Activated naive CD4-positive, alpha-beta T cell treated with anti-CD3 and anti-CD28 coated beads, Interleukin-2, amount 10 ng/mL, durations not matched to agents 7 days and 5 days (primary cell): ENCODE results near the gene ASCC3.
"Not testable (repeated sequence)": the region's sequence is repeated elsewhere in the genome, so short reads cannot be mapped to it uniquely, and the experiment has no call there.

ENCODE experiments used
- CTCF ChIA-PET: fragments of 350-600 bp; sonication (Branson Sonifier 250); formaldehyde crosslinking; loops from one replicate; lab custom pipeline; 2021; ENCODE audit warnings: antibody characterized with exemption; lab: Charles Lee
- DNase-seq: peaks from one replicate; pipeline ENCODE4 v3.0.0-alpha.2; 2020
- H3K27ac Mint-ChIP-seq: one replicate; pipeline ENCODE4 v1.8.0; 2021; ENCODE audit warnings: mild to moderate bottlenecking, moderate library complexity, mixed read lengths
- H3K27me3 Mint-ChIP-seq: one replicate; pipeline ENCODE4 v1.8.0; 2021; ENCODE audit warnings: mild to moderate bottlenecking, mixed read lengths
- H3K36me3 Mint-ChIP-seq: one replicate; pipeline ENCODE4 v1.8.0; 2021; ENCODE audit warnings: mixed read lengths
- H3K4me1 Mint-ChIP-seq: one replicate; pipeline ENCODE4 v1.8.0; 2021; ENCODE audit warnings: mixed read lengths
- H3K4me3 Mint-ChIP-seq: one replicate; pipeline ENCODE4 v1.8.0; 2021; ENCODE audit warnings: mild to moderate bottlenecking, moderate library complexity, mixed read lengths
- H3K9me3 Mint-ChIP-seq: one replicate; pipeline ENCODE4 v1.8.0; 2021; ENCODE audit warnings: mixed read lengths

The ASCC3 gene

DNA sequence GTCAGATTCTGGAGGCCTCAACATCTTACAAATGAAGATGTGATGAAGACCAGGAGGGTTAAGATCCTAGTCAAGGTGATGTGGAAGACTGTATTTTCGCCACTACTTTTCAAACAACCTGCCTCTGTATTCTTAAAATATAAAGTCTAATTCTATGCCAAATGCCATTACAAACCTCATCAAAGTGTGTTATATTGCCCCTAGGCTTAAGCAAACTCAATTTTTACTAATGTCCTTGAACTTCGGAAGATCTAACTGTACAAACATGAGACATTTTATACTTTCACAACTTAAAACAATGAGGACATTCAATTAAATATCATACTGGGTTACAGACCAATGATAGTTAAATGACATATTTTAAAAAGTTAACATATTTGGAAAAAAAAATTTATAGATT lies 19.1 kb downstream of the ASCC3 start:
- H3K4me3 Mint-ChIP-seq, result no peak overlapping the region
- CTCF ChIA-PET, result no interaction called here
- peaks cover 75% of the 10 kb centered on the region for H3K36me3 Mint-ChIP-seq
- no peaks in the 10 kb centered on the region for H3K4me1 Mint-ChIP-seq
- no peak overlapping the region for H3K27ac Mint-ChIP-seq
- H3K9me3 Mint-ChIP-seq, result peaks cover 6% of the 10 kb centered on the region
- DNase-seq, result no peak
- H3K27me3 Mint-ChIP-seq, result no peaks in the 10 kb centered on the region

DNA sequence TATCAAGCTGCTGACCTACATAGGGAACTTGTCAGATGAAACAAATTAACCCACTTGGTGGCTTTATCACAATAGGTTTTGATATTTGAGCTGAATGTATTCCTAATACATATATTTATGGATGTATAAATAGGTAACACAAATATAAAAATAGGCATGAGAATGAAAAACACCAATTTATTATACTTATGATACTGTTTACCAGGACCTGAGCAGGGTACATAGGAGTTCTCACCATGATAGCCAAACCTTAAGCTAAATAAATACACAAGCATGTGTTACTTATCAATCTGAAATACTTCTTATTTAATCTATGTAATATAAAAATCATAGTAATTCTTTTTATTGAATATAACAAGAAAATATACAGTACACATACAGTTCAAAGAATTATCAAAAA lies 25.0 kb downstream of the ASCC3 start:
- Mint-ChIP-seq H3K27ac (no peak overlapping the region), H3K27me3 (no peaks in the 10 kb centered on the region)
- CTCF ChIA-PET, result no interaction called here

DNA sequence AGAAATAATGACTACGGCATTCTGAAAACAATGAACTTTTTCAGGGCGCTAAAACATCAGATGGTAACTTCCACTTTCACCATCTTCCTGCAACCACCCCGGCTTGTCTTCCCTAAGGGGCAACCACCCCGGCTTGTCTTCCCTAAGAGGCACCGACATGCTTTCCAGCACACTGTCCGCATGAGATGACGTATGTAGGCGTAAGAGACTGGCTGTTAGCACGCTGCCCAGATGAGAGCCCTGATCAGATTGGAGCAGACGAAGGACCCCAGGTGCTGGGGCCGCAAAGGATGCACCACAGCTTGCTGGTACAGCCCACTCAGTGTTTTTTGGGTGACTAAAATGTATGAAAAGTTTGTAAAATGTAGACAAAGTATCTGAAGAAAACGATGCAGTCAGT lies 29.3 kb downstream of the ASCC3 start:
- CTCF ChIA-PET, result interaction anchor here (0.7 kb wide), 1 partner anchor 62 kb away, joined by 3 read pairs; no protein-coding TSS in a partner anchor
- H3K9me3 Mint-ChIP-seq, result peaks cover 9% of the 10 kb centered on the region
- DNase-seq, result no peak
- no peak overlapping the region for H3K27ac Mint-ChIP-seq
- H3K4me1 Mint-ChIP-seq, result peaks cover 9% of the 10 kb centered on the region
- H3K27me3 Mint-ChIP-seq, result no peaks in the 10 kb centered on the region
- H3K36me3 Mint-ChIP-seq, result peaks cover 46% of the 10 kb centered on the region
- H3K4me3 Mint-ChIP-seq, result no peak overlapping the region

More for the DNA sequence above, 25.0 kb downstream of the ASCC3 start:
- peaks cover 9% of the 10 kb centered on the region for H3K4me1 Mint-ChIP-seq
- no peak for DNase-seq
- peaks cover 15% of the 10 kb centered on the region for H3K9me3 Mint-ChIP-seq
- peaks cover 66% of the 10 kb centered on the region for H3K36me3 Mint-ChIP-seq
- H3K4me3 Mint-ChIP-seq, result no peak overlapping the region

DNA sequence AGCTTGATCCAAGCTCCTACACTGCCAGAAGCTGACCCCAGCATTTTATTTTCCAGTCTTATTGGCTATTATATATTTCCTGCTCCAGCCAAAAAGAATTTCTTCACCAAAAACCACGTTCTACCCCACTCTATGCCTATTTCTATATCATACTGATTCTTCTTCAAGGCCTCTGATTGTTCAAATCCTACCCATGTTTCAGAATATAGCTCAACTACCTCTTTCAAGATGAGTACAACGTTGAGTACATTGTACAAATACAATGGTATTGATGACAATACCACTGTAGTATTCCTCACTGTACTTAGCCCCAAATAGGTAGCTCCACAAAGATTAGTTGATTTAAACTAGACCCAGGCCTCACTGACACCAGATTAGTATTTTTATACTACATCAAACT lies 31.0 kb downstream of the ASCC3 start:
- Mint-ChIP-seq H3K27ac (no peak overlapping the region), H3K4me3 (no peak overlapping the region), H3K27me3 (no peaks in the 10 kb centered on the region), H3K4me1 (peaks cover 9% of the 10 kb centered on the region), H3K9me3 (peaks cover 4% of the 10 kb centered on the region), H3K36me3 (peaks cover 38% of the 10 kb centered on the region)
- no peak for DNase-seq
- CTCF ChIA-PET, result no interaction called here

DNA sequence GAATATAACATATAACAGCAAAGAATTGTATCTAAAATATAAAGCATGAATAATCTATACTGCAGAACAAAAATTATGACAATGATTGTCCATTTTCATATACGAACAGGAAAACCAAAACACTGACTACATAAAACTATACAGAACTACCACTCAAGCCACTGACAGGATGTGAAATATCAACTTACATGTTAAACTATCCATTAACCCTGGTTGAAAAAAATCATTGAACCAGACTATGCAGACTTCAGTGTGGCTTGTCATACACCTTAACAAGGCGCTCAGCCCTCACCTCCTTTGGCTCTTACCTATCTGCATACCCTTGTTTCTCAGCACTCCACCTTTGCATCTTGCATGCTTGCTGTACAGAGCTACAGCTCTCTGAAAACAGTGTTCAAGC lies 34.9 kb downstream of the ASCC3 start:
- H3K27me3 Mint-ChIP-seq, result no peaks in the 10 kb centered on the region
- no peaks in the 10 kb centered on the region for H3K9me3 Mint-ChIP-seq
- H3K4me1 Mint-ChIP-seq, result no peaks in the 10 kb centered on the region
- CTCF ChIA-PET, result no interaction called here
- no peak for DNase-seq
- peaks cover 26% of the 10 kb centered on the region for H3K36me3 Mint-ChIP-seq
- H3K4me3 Mint-ChIP-seq, result no peak overlapping the region
- peak overlapping the region; percentile 51 for H3K27ac Mint-ChIP-seq

DNA sequence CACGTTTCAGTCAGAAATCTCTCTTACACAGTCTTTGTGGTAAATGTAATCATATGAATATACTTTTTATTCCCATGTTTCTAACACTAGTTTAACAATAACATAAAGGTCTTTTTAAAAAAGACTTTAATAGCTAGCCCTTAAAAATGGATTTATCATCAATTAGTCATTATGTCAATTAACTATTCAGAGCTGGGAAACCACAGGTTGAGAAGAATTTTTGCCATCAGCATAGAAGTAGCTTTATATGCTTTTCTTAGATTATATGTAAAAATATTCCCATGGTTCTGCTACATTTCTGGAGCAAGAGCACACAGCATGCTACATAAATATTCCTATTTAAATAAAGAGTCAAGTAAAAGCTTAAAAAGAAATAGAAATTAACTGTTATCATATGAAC lies 35.5 kb downstream of the ASCC3 start:
- no peak for DNase-seq
- Mint-ChIP-seq H3K36me3 (peaks cover 29% of the 10 kb centered on the region), H3K27ac (no peak overlapping the region), H3K9me3 (no peaks in the 10 kb centered on the region), H3K27me3 (no peaks in the 10 kb centered on the region), H3K4me3 (no peak overlapping the region), H3K4me1 (no peaks in the 10 kb centered on the region)
- CTCF ChIA-PET, result no interaction called here

DNA sequence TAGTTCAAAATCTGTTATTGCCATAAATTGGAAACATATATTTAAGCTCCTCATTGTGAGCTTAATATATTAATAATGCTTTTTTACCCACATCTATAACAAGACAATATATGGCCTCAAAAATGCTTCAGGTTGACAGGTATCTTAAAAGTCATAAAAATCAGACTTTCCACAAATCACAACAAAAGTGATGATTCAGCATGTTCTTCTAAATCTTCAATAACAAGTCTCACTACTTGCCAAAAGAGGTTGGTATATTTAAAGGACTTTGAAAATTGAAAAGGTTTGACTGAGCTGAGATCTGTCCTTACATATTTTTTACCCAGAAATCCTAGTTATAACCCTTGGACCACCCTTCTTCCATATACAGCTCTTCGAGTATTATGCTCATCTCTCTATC lies 41.7 kb downstream of the ASCC3 start:
- Mint-ChIP-seq H3K4me3 (no peak overlapping the region), H3K9me3 (no peaks in the 10 kb centered on the region), H3K27ac (no peak overlapping the region), H3K4me1 (no peaks in the 10 kb centered on the region), H3K36me3 (peaks cover 18% of the 10 kb centered on the region), H3K27me3 (no peaks in the 10 kb centered on the region)
- CTCF ChIA-PET, result no interaction called here
- DNase-seq, result no peak

DNA sequence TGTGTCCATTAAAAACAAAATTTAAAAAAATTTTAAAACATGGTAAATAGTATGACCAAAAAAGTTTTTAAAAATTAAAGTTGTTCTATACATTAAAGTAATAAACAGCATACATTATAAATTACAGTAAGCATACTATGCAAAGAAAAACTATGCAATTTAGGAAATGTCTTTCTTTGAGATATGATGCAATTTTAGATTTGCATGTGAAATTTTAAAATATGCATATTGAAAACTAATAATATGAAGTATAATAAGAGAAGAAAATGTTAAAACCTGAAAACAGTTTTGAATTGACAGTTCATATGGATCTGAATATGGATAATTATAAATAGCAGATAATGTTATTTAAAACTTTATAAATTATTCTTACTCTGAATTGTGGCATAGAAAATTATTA lies 43.1 kb downstream of the ASCC3 start:
- CTCF ChIA-PET, result no interaction called here
- H3K27me3 Mint-ChIP-seq, result no peaks in the 10 kb centered on the region
- no peaks in the 10 kb centered on the region for H3K9me3 Mint-ChIP-seq
- no peak overlapping the region for H3K27ac Mint-ChIP-seq
- H3K4me1 Mint-ChIP-seq, result no peaks in the 10 kb centered on the region
- H3K36me3 Mint-ChIP-seq, result peaks cover 17% of the 10 kb centered on the region
- H3K4me3 Mint-ChIP-seq, result no peak overlapping the region
- DNase-seq, result no peak

DNA sequence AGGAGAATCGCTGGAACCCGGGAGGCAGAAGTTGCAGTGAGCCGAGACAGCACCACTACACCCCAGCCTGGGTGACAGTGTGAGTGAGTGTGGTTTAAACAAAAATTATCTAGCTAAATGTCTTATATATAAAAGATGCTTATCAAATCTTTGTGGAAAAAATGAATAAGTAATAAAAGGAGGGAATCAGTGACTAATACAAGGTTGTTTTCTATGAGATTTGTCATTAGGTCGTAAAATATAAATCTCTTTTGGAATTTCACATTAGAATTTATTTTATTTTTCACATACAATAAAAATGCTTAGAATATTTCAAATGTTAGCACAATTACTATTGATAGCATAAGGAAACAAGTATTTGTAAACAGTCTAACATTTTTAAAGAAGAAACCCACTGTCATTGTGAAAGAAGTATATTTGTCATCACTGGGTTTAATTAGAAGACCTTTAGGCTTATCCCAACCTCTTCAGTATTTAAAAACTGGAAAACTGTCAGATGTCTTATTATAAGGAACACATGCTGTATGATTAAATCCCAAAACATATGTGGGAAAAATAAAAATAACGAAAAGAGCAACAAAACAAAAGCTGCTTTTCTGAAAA lies 47.1 kb downstream of the ASCC3 start:
- CTCF ChIA-PET, result no interaction called here
- no peaks in the 10 kb centered on the region for H3K4me1 Mint-ChIP-seq
- H3K4me3 Mint-ChIP-seq, result no peak overlapping the region
- H3K9me3 Mint-ChIP-seq, result no peaks in the 10 kb centered on the region
- no peaks in the 10 kb centered on the region for H3K27me3 Mint-ChIP-seq
- peaks cover 21% of the 10 kb centered on the region for H3K36me3 Mint-ChIP-seq
- H3K27ac Mint-ChIP-seq, result no peak overlapping the region
- DNase-seq, result no peak

DNA sequence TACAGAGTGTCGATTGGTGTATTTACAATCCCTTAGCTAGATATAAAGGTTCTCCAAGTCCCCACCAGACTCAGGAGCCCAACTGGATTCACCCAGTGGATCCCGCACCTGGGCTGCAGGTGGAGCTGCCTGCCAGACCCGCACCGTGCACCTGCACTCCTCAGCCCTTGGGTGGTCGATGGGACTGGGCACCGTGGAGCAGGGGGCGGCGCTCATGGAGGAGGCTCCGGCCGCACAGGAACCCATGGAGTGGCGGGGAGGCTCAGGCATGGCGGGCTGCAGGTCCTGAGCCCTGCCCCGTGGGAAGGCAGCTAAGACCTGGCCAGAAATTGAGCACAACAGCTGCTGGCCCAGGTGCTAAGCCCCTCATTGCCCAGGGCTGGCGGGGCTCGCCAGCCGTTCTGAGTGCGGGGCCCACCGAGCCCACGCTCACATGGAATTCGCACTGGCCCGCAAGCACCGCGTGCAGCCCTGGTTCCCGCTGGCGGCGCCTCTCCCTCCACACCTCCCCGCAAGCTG lies 52.0 kb downstream of the ASCC3 start:
- CTCF ChIA-PET, H3K27me3 Mint-ChIP-seq, H3K9me3 Mint-ChIP-seq, H3K4me3 Mint-ChIP-seq, H3K27ac Mint-ChIP-seq, DNase-seq, H3K4me1 Mint-ChIP-seq: not testable (repeated sequence)
- peaks cover 28% of the 10 kb centered on the region for H3K36me3 Mint-ChIP-seq

DNA sequence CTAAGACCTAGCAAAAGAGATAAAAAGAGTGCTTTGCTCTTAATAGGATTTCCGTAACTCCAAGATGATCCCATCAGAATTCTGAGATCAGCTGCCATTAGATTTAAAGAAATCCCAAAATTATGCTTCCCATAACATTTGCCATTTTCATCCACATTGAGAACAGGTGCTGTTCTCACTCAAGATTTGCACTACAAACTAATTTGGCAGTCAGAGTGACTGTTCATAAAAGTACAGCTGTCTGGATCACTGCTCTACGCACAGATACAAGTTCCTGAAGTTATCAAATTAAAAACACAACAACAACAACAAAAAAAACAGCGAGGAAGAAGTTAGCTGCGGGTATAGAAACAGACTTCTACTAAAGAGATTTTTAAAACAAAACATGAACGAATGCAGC lies 58.1 kb downstream of the ASCC3 start:
- peaks cover 34% of the 10 kb centered on the region for H3K36me3 Mint-ChIP-seq
- H3K4me1 Mint-ChIP-seq, result no peaks in the 10 kb centered on the region
- H3K27ac Mint-ChIP-seq, result no peak overlapping the region
- H3K4me3 Mint-ChIP-seq, result no peak overlapping the region
- CTCF ChIA-PET, result no interaction called here
- no peak for DNase-seq
- H3K27me3 Mint-ChIP-seq, result no peaks in the 10 kb centered on the region
- peaks cover 5% of the 10 kb centered on the region for H3K9me3 Mint-ChIP-seq

DNA sequence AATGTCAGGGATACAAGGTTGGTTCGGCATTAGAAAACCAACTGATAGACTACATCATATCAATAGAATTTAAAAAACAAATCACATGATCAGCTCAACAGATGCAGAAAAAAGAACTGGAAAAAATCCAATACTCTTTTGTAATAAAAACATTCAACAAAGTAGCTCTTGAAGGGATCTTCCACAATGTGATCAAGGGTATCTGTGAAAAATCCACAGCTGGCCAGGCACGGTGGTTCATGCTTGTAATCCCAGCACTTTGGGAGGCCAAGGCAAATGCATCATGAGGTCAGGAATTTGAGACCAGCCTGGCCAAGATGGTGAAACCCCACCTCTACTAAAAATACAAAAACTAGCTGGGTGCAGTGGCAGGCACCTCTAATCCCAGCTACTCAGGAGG lies 63.1 kb downstream of the ASCC3 start:
- Mint-ChIP-seq H3K36me3 (peaks cover 54% of the 10 kb centered on the region), H3K9me3 (peaks cover 11% of the 10 kb centered on the region), H3K27me3 (no peaks in the 10 kb centered on the region), H3K27ac (no peak overlapping the region), H3K4me1 (peaks cover 2% of the 10 kb centered on the region), H3K4me3 (no peak overlapping the region)
- DNase-seq, result no peak
- CTCF ChIA-PET, result no interaction called here

DNA sequence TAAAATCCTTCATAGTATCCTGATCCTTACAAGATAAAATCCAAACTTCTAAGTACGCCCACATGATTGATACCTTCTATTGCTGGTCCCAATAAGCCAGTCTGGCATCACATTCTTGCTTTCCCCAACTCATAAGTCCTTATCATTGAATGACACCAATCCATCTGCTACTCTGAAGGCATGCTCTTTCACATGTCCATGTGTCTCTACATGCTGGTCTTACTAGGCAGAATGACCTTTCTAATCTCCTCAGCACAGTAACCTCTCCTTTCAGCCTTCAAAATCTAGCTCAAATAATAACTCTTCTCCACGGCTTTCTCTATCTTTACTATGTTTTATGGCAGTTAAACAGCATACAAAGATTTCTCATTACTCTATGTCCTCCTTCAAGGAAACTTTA lies 71.1 kb downstream of the ASCC3 start:
- CTCF ChIA-PET, result no interaction called here
- Mint-ChIP-seq H3K4me1 (peaks cover 2% of the 10 kb centered on the region), H3K36me3 (peaks cover 16% of the 10 kb centered on the region), H3K9me3 (peaks cover under 1% of the 10 kb centered on the region), H3K27me3 (no peaks in the 10 kb centered on the region), H3K4me3 (no peak overlapping the region), H3K27ac (no peak overlapping the region)
- DNase-seq, result no peak

DNA sequence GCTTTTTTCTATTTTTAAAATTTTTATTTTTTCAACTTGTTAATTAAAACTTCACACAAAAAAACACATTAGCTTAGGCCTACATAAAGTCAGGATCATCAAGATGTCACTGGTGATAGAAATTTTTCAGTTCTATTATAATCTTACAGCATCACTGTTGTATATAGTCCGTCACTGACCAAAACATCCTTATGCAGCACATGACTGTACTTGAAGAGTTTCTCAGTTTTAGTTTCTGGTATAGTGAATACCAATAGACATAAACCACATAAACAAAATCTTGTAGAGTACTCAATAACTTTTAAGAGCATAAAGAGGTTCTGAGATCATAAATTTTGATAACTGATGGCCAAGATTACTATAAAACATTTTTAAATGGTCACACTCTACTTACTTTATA lies 71.8 kb downstream of the ASCC3 start:
- CTCF ChIA-PET, result interaction anchor here (0.6 kb wide), 1 partner anchor 11 kb away, joined by 3 read pairs; no protein-coding TSS in a partner anchor
- H3K27ac Mint-ChIP-seq, result no peak overlapping the region

DNA sequence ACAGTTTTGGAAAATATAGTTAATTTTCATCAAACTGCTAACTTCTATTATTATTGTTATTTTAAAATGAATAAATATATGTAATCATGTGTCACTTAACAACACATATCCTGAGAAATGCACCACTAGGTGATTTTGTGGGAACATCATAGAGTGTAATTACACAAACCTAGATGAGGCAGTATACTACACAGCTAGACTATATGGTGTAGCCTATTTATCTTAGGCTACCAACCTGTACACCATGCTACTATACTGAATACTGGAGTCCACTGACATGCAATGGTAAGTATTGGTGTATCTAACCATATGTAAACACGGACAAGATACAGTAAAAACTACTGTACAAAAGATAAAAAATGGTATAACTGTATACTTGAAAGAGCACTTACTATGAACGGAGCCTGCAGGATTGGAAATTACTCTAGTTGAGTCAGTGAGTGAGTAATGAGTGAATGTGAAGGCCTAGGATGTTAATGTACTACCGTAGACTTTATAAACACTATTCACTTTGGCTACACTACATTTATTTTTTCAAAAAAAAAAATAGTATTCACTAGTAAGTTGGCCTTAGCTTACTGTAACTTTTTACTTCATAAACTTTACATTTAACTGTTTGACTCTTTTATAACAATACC lies 72.4 kb downstream of the ASCC3 start:
- Mint-ChIP-seq H3K9me3 (no peaks in the 10 kb centered on the region), H3K27ac (no peak overlapping the region), H3K4me1 (no peaks in the 10 kb centered on the region), H3K27me3 (no peaks in the 10 kb centered on the region), H3K36me3 (peaks cover 17% of the 10 kb centered on the region), H3K4me3 (no peak overlapping the region)
- CTCF ChIA-PET, result interaction anchor here (0.6 kb wide), 1 partner anchor 10 kb away, joined by 3 read pairs; no protein-coding TSS in a partner anchor
- no peak for DNase-seq

More for the DNA sequence above, 71.8 kb downstream of the ASCC3 start:
- Mint-ChIP-seq H3K9me3 (no peaks in the 10 kb centered on the region), H3K4me3 (no peak overlapping the region), H3K27me3 (no peaks in the 10 kb centered on the region), H3K36me3 (peaks cover 19% of the 10 kb centered on the region), H3K4me1 (peaks cover 2% of the 10 kb centered on the region)
- no peak for DNase-seq
